ENCODE results near the gene UBTD1.

DNA sequence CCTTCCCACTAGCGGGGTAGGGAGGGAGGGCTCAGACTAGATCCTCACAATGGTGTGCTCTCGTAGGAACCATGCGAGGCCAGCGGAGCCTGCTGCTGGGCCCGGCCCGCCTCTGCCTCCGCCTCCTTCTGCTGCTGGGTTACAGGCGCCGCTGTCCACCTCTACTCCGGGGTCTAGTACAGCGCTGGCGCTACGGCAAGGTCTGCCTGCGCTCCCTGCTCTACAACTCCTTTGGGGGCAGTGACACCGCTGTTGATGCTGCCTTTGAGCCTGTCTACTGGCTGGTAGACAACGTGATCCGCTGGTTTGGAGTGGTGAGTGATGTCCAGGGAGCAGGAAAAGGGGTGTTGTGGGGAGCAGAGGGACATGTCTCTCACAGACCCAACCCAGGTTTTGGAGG, 47.1 kb upstream of the UBTD1 start:
- TF ChIP-seq, protein P1, sequence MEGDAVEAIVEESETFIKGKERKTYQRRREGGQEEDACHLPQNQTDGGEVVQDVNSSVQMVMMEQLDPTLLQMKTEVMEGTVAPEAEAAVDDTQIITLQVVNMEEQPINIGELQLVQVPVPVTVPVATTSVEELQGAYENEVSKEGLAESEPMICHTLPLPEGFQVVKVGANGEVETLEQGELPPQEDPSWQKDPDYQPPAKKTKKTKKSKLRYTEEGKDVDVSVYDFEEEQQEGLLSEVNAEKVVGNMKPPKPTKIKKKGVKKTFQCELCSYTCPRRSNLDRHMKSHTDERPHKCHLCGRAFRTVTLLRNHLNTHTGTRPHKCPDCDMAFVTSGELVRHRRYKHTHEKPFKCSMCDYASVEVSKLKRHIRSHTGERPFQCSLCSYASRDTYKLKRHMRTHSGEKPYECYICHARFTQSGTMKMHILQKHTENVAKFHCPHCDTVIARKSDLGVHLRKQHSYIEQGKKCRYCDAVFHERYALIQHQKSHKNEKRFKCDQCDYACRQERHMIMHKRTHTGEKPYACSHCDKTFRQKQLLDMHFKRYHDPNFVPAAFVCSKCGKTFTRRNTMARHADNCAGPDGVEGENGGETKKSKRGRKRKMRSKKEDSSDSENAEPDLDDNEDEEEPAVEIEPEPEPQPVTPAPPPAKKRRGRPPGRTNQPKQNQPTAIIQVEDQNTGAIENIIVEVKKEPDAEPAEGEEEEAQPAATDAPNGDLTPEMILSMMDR (IDR thresholded peaks at IDR 0.05), result no peak
- TF ChIP-seq POLR2A (IDR thresholded peaks at IDR 0.05), result no peak
